H9 (cell line): ENCODE measurements around the gene UNC5C. TPM values are rescaled to one million over a fixed set of nuclear protein-coding genes. Genes with fewer than 3 reads are reported as not detected.

ENCODE experiments used
- DNase-seq: peaks from one replicate; pipeline ENCODE4 v3.0.0-alpha.2; 2017
- H2AFZ ChIP-seq: one replicate; pipeline ENCODE4 v1.6.1; 2013; ENCODE audit warnings: mild to moderate bottlenecking, low read length, control low read depth, moderate library complexity
- H2AK5ac ChIP-seq: 2 replicates; pipeline ENCODE4 v1.6.1; 2013; ENCODE audit warnings: low read length, control low read depth, mixed read lengths; ENCODE audit not compliant: insufficient read length
- H2BK120ac ChIP-seq: one replicate; pipeline ENCODE4 v1.6.1; 2013; ENCODE audit warnings: low read depth, mild to moderate bottlenecking, low read length, control low read depth, inconsistent platforms; ENCODE audit not compliant: poor library complexity, severe bottlenecking
- H2BK12ac ChIP-seq: 2 replicates; pipeline ENCODE4 v1.6.1; 2013; ENCODE audit warnings: low read length, control low read depth, mixed read lengths, low read depth; ENCODE audit not compliant: insufficient read length
- H2BK15ac ChIP-seq: 2 replicates; pipeline ENCODE4 v1.6.1; 2013; ENCODE audit warnings: low read depth, low read length, control low read depth
- H2BK20ac ChIP-seq: one replicate; pipeline ENCODE4 v1.6.1; 2013; ENCODE audit warnings: low read depth, mild to moderate bottlenecking, low read length, control low read depth, inconsistent platforms; ENCODE audit not compliant: poor library complexity, severe bottlenecking
- H2BK5ac ChIP-seq: 2 replicates; pipeline ENCODE4 v1.6.1; 2013; ENCODE audit warnings: low read length, control low read depth, mixed read lengths; ENCODE audit not compliant: insufficient read length
- H3K14ac ChIP-seq: 2 replicates; pipeline ENCODE4 v1.6.1; 2013; ENCODE audit warnings: low read length, control low read depth; ENCODE audit not compliant: insufficient read depth
- H3K18ac ChIP-seq: 2 replicates; pipeline ENCODE4 v1.6.1; 2013; ENCODE audit warnings: low read depth, mild to moderate bottlenecking, mixed read lengths, low read length, control low read depth; ENCODE audit not compliant: insufficient read length
- H3K23ac ChIP-seq: 2 replicates; pipeline ENCODE4 v1.6.1; 2013; ENCODE audit warnings: low read length, control low read depth, mixed read lengths, low read depth; ENCODE audit not compliant: insufficient read length
- H3K23me2 ChIP-seq: 2 replicates; pipeline ENCODE4 v1.6.1; 2013; ENCODE audit warnings: low read depth, mild to moderate bottlenecking, mixed read lengths, low read length, control low read depth; ENCODE audit not compliant: insufficient read length, poor library complexity, severe bottlenecking
- H3K27ac ChIP-seq: 2 replicates; pipeline ENCODE4 v1.5.1; 2013; ENCODE audit warnings: low read length, control low read depth, mixed read lengths, low read depth; ENCODE audit not compliant: insufficient read length
- H3K27me3 ChIP-seq: 2 replicates; pipeline ENCODE4 v1.6.1; 2013; ENCODE audit warnings: low read length, control low read depth, inconsistent platforms; ENCODE audit not compliant: insufficient read depth
- H3K4ac ChIP-seq: 2 replicates; pipeline ENCODE4 v1.6.1; 2013; ENCODE audit warnings: low read depth, mild to moderate bottlenecking, control low read depth, inconsistent platforms, low read length, moderate library complexity
- H3K4me1 ChIP-seq: 2 replicates; pipeline ENCODE4 v1.6.1; 2013; ENCODE audit warnings: low read length, control low read depth, inconsistent platforms; ENCODE audit not compliant: insufficient read depth
- H3K4me2 ChIP-seq: 2 replicates; pipeline ENCODE4 v1.6.1; 2013; ENCODE audit warnings: low read length, control low read depth, mixed read lengths; ENCODE audit not compliant: insufficient read length, insufficient read depth
- H3K56ac ChIP-seq: 2 replicates; pipeline ENCODE4 v1.6.1; 2013; ENCODE audit warnings: low read depth, mild to moderate bottlenecking, mixed read lengths, low read length, control low read depth; ENCODE audit not compliant: insufficient read length
- H3K79me1 ChIP-seq: 2 replicates; pipeline ENCODE4 v1.6.1; 2013; ENCODE audit warnings: low read depth, mild to moderate bottlenecking, moderate library complexity, low read length, control low read depth, inconsistent platforms; ENCODE audit not compliant: insufficient read depth, poor library complexity, severe bottlenecking
- H3K79me2 ChIP-seq: 2 replicates; pipeline ENCODE4 v1.6.1; 2013; ENCODE audit warnings: low read length, control low read depth, inconsistent platforms; ENCODE audit not compliant: insufficient read depth
- H3K9ac ChIP-seq: 2 replicates; pipeline ENCODE4 v1.6.1; 2013; ENCODE audit warnings: low read length, control low read depth, mixed read lengths; ENCODE audit not compliant: insufficient read length; ENCODE audit errors: extremely low read depth
- H3K9me3 ChIP-seq: one replicate; pipeline ENCODE4 v1.6.1; 2013; ENCODE audit warnings: low read depth, low read length, inconsistent platforms; ENCODE audit not compliant: control insufficient read depth
- H3T11ph ChIP-seq: one replicate; pipeline ENCODE4 v1.6.1; 2013; ENCODE audit warnings: mild to moderate bottlenecking, low read length, control low read depth, inconsistent platforms
- H4K20me1 ChIP-seq: one replicate; pipeline ENCODE4 v1.6.1; 2013; ENCODE audit not compliant: control insufficient read depth, insufficient read length, insufficient read depth
- H4K5ac ChIP-seq: 2 replicates; pipeline ENCODE4 v1.6.1; 2013; ENCODE audit warnings: low read depth, mild to moderate bottlenecking, mixed read lengths, low read length, control low read depth; ENCODE audit not compliant: insufficient read length
- H4K8ac ChIP-seq: replicated peaks from 2 replicates; pipeline ENCODE4 v1.6.1; 2013; ENCODE audit warnings: low read length, control low read depth, mixed read lengths, low read depth; ENCODE audit not compliant: insufficient read length
- H4K91ac ChIP-seq: 2 replicates; pipeline ENCODE4 v1.6.1; 2013; ENCODE audit warnings: low read depth, mild to moderate bottlenecking, moderate library complexity, mixed read lengths, low read length, control low read depth; ENCODE audit not compliant: insufficient read length
- H3K27ac Mint-ChIP-seq, 3 experiments: 2 replicates in 2 of 3; 3 replicates in 1 of 3; pipeline ENCODE4 v1.8.0; 2020 to 2021; ENCODE audit warnings: mixed read lengths in 3 of 3, mild to moderate bottlenecking in 1 of 3, moderate library complexity in 1 of 3
- H3K27me3 Mint-ChIP-seq: 2 replicates; pipeline ENCODE4 v1.8.0; 2021; ENCODE audit warnings: low read depth, mild to moderate bottlenecking, moderate library complexity, mixed read lengths
- H3K36me3 Mint-ChIP-seq, 3 experiments: 2 replicates in 2 of 3; 3 replicates in 1 of 3; pipeline ENCODE4 v1.8.0; 2020 to 2021; ENCODE audit warnings: low read depth in 3 of 3, mixed read lengths in 3 of 3; ENCODE audit not compliant: insufficient read depth in 1 of 3
- H3K4me1 Mint-ChIP-seq, 2 experiments: 2 replicates each; pipeline ENCODE4 v1.8.0; 2020; ENCODE audit warnings: mixed read lengths in 2 of 2
- H3K4me3 Mint-ChIP-seq, 2 experiments: 2 replicates in 1 of 2; 3 replicates in 1 of 2; pipeline ENCODE4 v1.8.0; 2020 to 2021; ENCODE audit warnings: mild to moderate bottlenecking in 2 of 2, mixed read lengths in 2 of 2, moderate library complexity in 1 of 2
- H3K9me3 Mint-ChIP-seq, 2 experiments: 2 replicates in 1 of 2; 3 replicates in 1 of 2; pipeline ENCODE4 v1.8.0; 2020; ENCODE audit warnings: mild to moderate bottlenecking in 2 of 2, mixed read lengths in 2 of 2, moderate library complexity in 1 of 2
- CTCF ChIP-seq: fragments of 200-600 bp; sonication (generic); conservative IDR thresholded peaks from 3 replicates; pipeline ENCODE4 v1.8.0; 2021; ENCODE audit warnings: antibody characterized with exemption, mild to moderate bottlenecking
- WGBS: extraction: QIAGEN DNeasy Blood & Tissue Kit; methylation state at CpG from one replicate; pipeline ENCODE4 v1.1.7; 2013; ENCODE audit warnings: missing lambda C conversion rate, low lambda C conversion rate, mixed read lengths; ENCODE audit not compliant: insufficient read length; ENCODE audit errors: extremely low coverage; 5-methylcytosine and 5-hydroxymethylcytosine counted together
- total RNA-seq: library from RNA; stranded (reverse); gene quantifications from 2 replicates; pipeline ENCODE4 v1.2.1, GENCODE V29; 2021

The UNC5C gene
- total RNA-seq, 1 experiment from 2014 or later: not detected

GRCh38 chr4:95367824-95368223 lies 180.9 kb downstream of the UNC5C start:
- H3K9me3 Mint-ChIP-seq: no peaks in the 10 kb centered on the region; a peak in 1 of 5 replicates
- H3K56ac ChIP-seq: no peak overlapping the region
- no peaks in the 10 kb centered on the region for H3K79me2 ChIP-seq
- H3K27ac Mint-ChIP-seq: no peak overlapping the region
- no peak overlapping the region for H2AK5ac ChIP-seq
- no peak overlapping the region for H3K14ac ChIP-seq
- no peak overlapping the region for H2BK20ac ChIP-seq
- no peak overlapping the region for H3K23ac ChIP-seq
- no peaks in the 10 kb centered on the region for H4K20me1 ChIP-seq
- H3K9ac ChIP-seq: no peak overlapping the region
- no peak overlapping the region for H4K8ac ChIP-seq
- no peak overlapping the region for H3K4me3 Mint-ChIP-seq
- no peaks in the 10 kb centered on the region for H3K27me3 ChIP-seq
- peaks cover 21 to 23% of the 10 kb centered on the region in 2 experiments for H3K4me1 Mint-ChIP-seq
- no peak overlapping the region for H3K4ac ChIP-seq
- no peaks in the 10 kb centered on the region for H3K27me3 Mint-ChIP-seq
- H2AFZ ChIP-seq: no peak overlapping the region
- no peak overlapping the region for H3K18ac ChIP-seq
- peaks cover 3% of the 10 kb centered on the region; the same call in 1 of the 2 replicates for H3K4me1 ChIP-seq
- TF ChIP-seq CTCF: no peak
- DNase-seq: no peak
- no peak overlapping the region for H2BK15ac ChIP-seq
- no peaks in the 10 kb centered on the region for H3K9me3 ChIP-seq
- no peak overlapping the region for H4K5ac ChIP-seq
- H3K23me2 ChIP-seq: no peaks in the 10 kb centered on the region
- no peak overlapping the region for H3K27ac ChIP-seq
- no peak overlapping the region for H3K4me2 ChIP-seq
- H2BK5ac ChIP-seq: no peak overlapping the region
- no CpG with 5 or more reads among the region's 2 CpGs for WGBS
- no peaks in the 10 kb centered on the region for H3K79me1 ChIP-seq
- H3T11ph ChIP-seq: no peak overlapping the region
- no peak overlapping the region for H4K91ac ChIP-seq
- H2BK12ac ChIP-seq: no peak overlapping the region
- H2BK120ac ChIP-seq: no peak overlapping the region
- no peaks in the 10 kb centered on the region for H3K36me3 Mint-ChIP-seq
